HTERT RPE-1 (cell line): ENCODE data around the gene ABR.
"Not testable (repeated sequence)": the region's sequence is repeated elsewhere in the genome, so short reads cannot be mapped to it uniquely, and the experiment has no call there.

ENCODE experiments used
- in situ Hi-C: fragments of 300-500 bp; cut with MboI; formaldehyde crosslinking; loops from 4 replicates; pipeline ENCODE4 v1.14.3; 2020; ENCODE audit warnings: low sequenced_read_pairs

ABR gene

GRCh38 chr17:1073963-1074625, 105.7 kb downstream of the ABR start:
- in situ Hi-C loops: not testable (repeated sequence)

- in situ Hi-C loops: no loop called here
Observed at GRCh38 chr17:1073241-1073962, 106.4 kb downstream of the ABR start.

GRCh38 chr17:1072551-1072961, 107.2 kb downstream of the ABR start:
- in situ Hi-C loops: no loop called here

- in situ Hi-C loops: no loop called here
Observed at GRCh38 chr17:1071103-1071825, 108.5 kb downstream of the ABR start.

- in situ Hi-C loops: no loop called here
Observed at GRCh38 chr17:1070411-1070810, 109.4 kb downstream of the ABR start.

GRCh38 chr17:1069847-1070246, 109.9 kb downstream of the ABR start:
- in situ Hi-C loops: no loop called here

GRCh38 chr17:1068356-1068755, 111.4 kb downstream of the ABR start:
- in situ Hi-C loops: no loop called here

- in situ Hi-C loops: no loop called here
Observed at GRCh38 chr17:1067282-1067956, 112.4 kb downstream of the ABR start.

GRCh38 chr17:1065416-1065815, 114.4 kb downstream of the ABR start:
- in situ Hi-C loops: not testable (repeated sequence)

- in situ Hi-C loops: no loop called here
Observed at GRCh38 chr17:1060991-1061390, 118.8 kb downstream of the ABR start.

GRCh38 chr17:1059131-1059795, 120.5 kb downstream of the ABR start:
- in situ Hi-C loops: no loop called here

GRCh38 chr17:1058423-1059130, 121.2 kb downstream of the ABR start:
- in situ Hi-C loops: no loop called here

- in situ Hi-C loops: no loop called here
Observed at GRCh38 chr17:1056761-1057160, 123.0 kb downstream of the ABR start.

- in situ Hi-C loops: no loop called here
Observed at GRCh38 chr17:1055751-1056645, 123.8 kb downstream of the ABR start.

GRCh38 chr17:1055231-1055630, 124.5 kb downstream of the ABR start:
- in situ Hi-C loops: no loop called here

GRCh38 chr17:1054656-1055055, 125.1 kb downstream of the ABR start:
- in situ Hi-C loops: no loop called here

- in situ Hi-C loops: no loop called here
Observed at GRCh38 chr17:1053661-1054360, 126.0 kb downstream of the ABR start.
